Mammary epithelial cell (primary cell): Measurements from ENCODE around the gene TEX11.

Experiments
- EZH2 ChIP-seq: IDR thresholded peaks from 2 replicates; pipeline ENCODE4 v1.6.1; 2012; ENCODE audit warnings: low read length, inconsistent platforms, borderline replicate concordance
- TF ChIP-seq, protein P1 (sequence below), 2 donors: IDR thresholded peaks in 1 of 2; conservative IDR thresholded peaks in 1 of 2; 2 replicates each; pipeline ENCODE4 v1.5.1; 2011 to 2012; ENCODE audit warnings: inconsistent platforms in 2 of 2, low read length in 2 of 2, mild to moderate bottlenecking in 2 of 2, control low read depth in 1 of 2, low read depth in 1 of 2; ENCODE audit not compliant: insufficient read depth in 1 of 2; ENCODE audit errors: extremely low read depth in 1 of 2

DNA sequence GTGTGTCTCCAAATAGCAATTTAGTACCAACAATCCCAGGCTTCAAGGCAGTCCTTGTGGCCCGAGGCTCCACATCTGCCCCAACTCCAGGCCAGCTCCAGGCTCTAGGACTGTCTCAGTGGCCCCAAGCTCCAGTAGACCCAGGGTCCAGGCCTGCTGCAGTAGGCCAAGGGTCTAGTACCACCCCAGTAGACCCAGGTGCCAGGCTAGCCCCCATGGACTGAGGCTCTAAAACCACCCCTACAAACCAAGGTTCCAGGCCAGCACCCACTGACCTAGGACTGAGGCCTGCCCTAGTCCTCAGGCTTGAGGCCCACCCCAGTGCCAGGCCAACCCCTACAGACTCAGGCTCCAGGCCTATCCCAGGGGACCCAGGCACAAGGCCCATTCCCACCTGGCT lies 272.3 kb downstream of the TEX11 start:
- TF ChIP-seq, protein P1, sequence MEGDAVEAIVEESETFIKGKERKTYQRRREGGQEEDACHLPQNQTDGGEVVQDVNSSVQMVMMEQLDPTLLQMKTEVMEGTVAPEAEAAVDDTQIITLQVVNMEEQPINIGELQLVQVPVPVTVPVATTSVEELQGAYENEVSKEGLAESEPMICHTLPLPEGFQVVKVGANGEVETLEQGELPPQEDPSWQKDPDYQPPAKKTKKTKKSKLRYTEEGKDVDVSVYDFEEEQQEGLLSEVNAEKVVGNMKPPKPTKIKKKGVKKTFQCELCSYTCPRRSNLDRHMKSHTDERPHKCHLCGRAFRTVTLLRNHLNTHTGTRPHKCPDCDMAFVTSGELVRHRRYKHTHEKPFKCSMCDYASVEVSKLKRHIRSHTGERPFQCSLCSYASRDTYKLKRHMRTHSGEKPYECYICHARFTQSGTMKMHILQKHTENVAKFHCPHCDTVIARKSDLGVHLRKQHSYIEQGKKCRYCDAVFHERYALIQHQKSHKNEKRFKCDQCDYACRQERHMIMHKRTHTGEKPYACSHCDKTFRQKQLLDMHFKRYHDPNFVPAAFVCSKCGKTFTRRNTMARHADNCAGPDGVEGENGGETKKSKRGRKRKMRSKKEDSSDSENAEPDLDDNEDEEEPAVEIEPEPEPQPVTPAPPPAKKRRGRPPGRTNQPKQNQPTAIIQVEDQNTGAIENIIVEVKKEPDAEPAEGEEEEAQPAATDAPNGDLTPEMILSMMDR (conservative IDR thresholded peaks at IDR 0.05 in 1 of 2, IDR thresholded peaks at IDR 0.05 in 1 of 2; ENCODE audit: extremely low read depth in 1 of 2, insufficient read depth in 1 of 2, low read depth in 1 of 2, low read length in 2 of 2), result no peak
- no peak for TF ChIP-seq EZH2
